ENCODE measurements around the gene ZNF580.

Gene ZNF580

GRCh38 chr19:55677572-55678028 is 36.8 kb downstream of the ZNF580 start:
- DNase-seq (ENCODE audit: low read depth in 2 of 2), result no peak

- DNase-seq (ENCODE audit: low read depth in 2 of 2), result no peak
Observed at GRCh38 chr19:55678121-55678671, 37.4 kb downstream of the ZNF580 start.

GRCh38 chr19:55679343-55680257 is 38.8 kb downstream of the ZNF580 start:
- DNase-seq (ENCODE audit: low read depth in 2 of 2), result no peak

GRCh38 chr19:55680339-55681130 is 39.7 kb downstream of the ZNF580 start:
- DNase-seq (ENCODE audit: low read depth in 2 of 2), result no peak

GRCh38 chr19:55681131-55682092 is 40.6 kb downstream of the ZNF580 start:
- no peak for DNase-seq (ENCODE audit: low read depth in 2 of 2)

- no peak for DNase-seq (ENCODE audit: low read depth in 2 of 2)
Observed at GRCh38 chr19:55683449-55684261, 42.9 kb downstream of the ZNF580 start.

GRCh38 chr19:55684946-55685681 is 44.3 kb downstream of the ZNF580 start:
- no peak for DNase-seq (ENCODE audit: low read depth in 2 of 2)

- no peak for DNase-seq (ENCODE audit: low read depth in 2 of 2)
Observed at GRCh38 chr19:55685776-55686175, 45.0 kb downstream of the ZNF580 start.

GRCh38 chr19:55686311-55687050 is 45.7 kb downstream of the ZNF580 start:
- DNase-seq (ENCODE audit: low read depth in 2 of 2), result no peak

- DNase-seq (ENCODE audit: low read depth in 2 of 2), result no peak
Observed at GRCh38 chr19:55687281-55688201, 46.7 kb downstream of the ZNF580 start.

GRCh38 chr19:55688422-55689218 is 47.8 kb downstream of the ZNF580 start:
- no peak for DNase-seq (ENCODE audit: low read depth in 2 of 2)

- DNase-seq (ENCODE audit: low read depth in 2 of 2), result no peak
Observed at GRCh38 chr19:55689411-55690108, 48.8 kb downstream of the ZNF580 start.

GRCh38 chr19:55690109-55690768 is 49.4 kb downstream of the ZNF580 start:
- no peak for DNase-seq (ENCODE audit: low read depth in 2 of 2)

- no peak for DNase-seq (ENCODE audit: low read depth in 2 of 2)
Observed at GRCh38 chr19:55690769-55691545, 50.2 kb downstream of the ZNF580 start.

Data from stimulated activated CD4-positive, alpha-beta T cell treated with anti-CD3 and anti-CD28 coated beads, Interleukin-15, amount 100 ng/mL, for 48 hours (primary cell).